SK-N-SH treated with all-trans-retinoic acid at 6 μM for 48 hours (cell line): ENCODE measurements around the gene VSTM4.

ENCODE experiments used
- ATAC-seq: fragments of 200-7000 bp; cut with Tn5 transposase; 3 replicates; pipeline ENCODE4 v1.9.1; 2020; ENCODE audit warnings: mild to moderate bottlenecking, moderate library complexity
- ARNTL ChIP-seq: fragments of 450-650 bp; formaldehyde crosslinking; IDR thresholded peaks from 2 replicates; pipeline ENCODE4 v1.5.0; 2020; ENCODE audit warnings: low read depth, mild to moderate bottlenecking, moderate library complexity, borderline replicate concordance
- CSRNP3 ChIP-seq: fragments of 250-450 bp; sonication (Bioruptor Pico); IDR thresholded peaks from 2 replicates; pipeline ENCODE4 v1.5.1; 2021; ENCODE audit warnings: mild to moderate bottlenecking, moderate library complexity
- ESRRG ChIP-seq: fragments of 250-450 bp; sonication (Bioruptor Pico); IDR thresholded peaks from 2 replicates; pipeline ENCODE4 v1.6.1; 2021; ENCODE audit warnings: mild to moderate bottlenecking
- GLIS3 ChIP-seq: fragments of 250-450 bp; sonication (Bioruptor Pico); IDR thresholded peaks from 2 replicates; pipeline ENCODE4 v1.5.0; 2020; ENCODE audit warnings: mild to moderate bottlenecking, moderate library complexity
- ISL1 ChIP-seq: fragments of 250-450 bp; sonication (Bioruptor Pico); IDR thresholded peaks from 2 replicates; pipeline ENCODE4 v2.1.2; 2022; ENCODE audit warnings: mild to moderate bottlenecking, moderate library complexity
- OSR1 ChIP-seq: fragments of 250-450 bp; sonication (Bioruptor Pico); IDR thresholded peaks from 2 replicates; pipeline ENCODE4 v1.8.0; 2022; ENCODE audit warnings: moderate library complexity, mild to moderate bottlenecking, inconsistent platforms
- PATZ1 ChIP-seq: fragments of 250-450 bp; sonication (Bioruptor Pico); IDR thresholded peaks from 2 replicates; pipeline ENCODE4 v1.8.0; 2020; ENCODE audit warnings: mild to moderate bottlenecking, moderate library complexity, borderline replicate concordance
- RARB ChIP-seq: fragments of 250-450 bp; sonication (Bioruptor Pico); IDR thresholded peaks from 2 replicates; pipeline ENCODE4 v1.8.0; 2021; ENCODE audit warnings: mild to moderate bottlenecking, moderate library complexity
- SNAI2 ChIP-seq: fragments of 250-450 bp; sonication (Bioruptor Pico); IDR thresholded peaks from 2 replicates; pipeline ENCODE4 v1.5.0; 2020; ENCODE audit warnings: mild to moderate bottlenecking, moderate library complexity
- TOX ChIP-seq: fragments of 250-450 bp; sonication (Bioruptor Pico); IDR thresholded peaks from 2 replicates; pipeline ENCODE4 v1.8.0; 2021; ENCODE audit warnings: mild to moderate bottlenecking, moderate library complexity, borderline replicate concordance
- ZC3H10 ChIP-seq: fragments of 250-450 bp; sonication (Bioruptor Pico); IDR thresholded peaks from 2 replicates; pipeline ENCODE4 v1.5.1; 2021; ENCODE audit warnings: mild to moderate bottlenecking, moderate library complexity
- ZFP3 ChIP-seq: fragments of 250-450 bp; sonication (Bioruptor Pico); IDR thresholded peaks from 2 replicates; pipeline ENCODE4 v1.5.0; 2020; ENCODE audit warnings: mild to moderate bottlenecking, moderate library complexity
- ZNF565 ChIP-seq: fragments of 450-650 bp; formaldehyde crosslinking; conservative IDR thresholded peaks from 2 replicates; pipeline ENCODE4 v1.5.0; 2020; ENCODE audit warnings: low read depth, mild to moderate bottlenecking, moderate library complexity
- ZNF70 ChIP-seq: fragments of 450-650 bp; formaldehyde crosslinking; IDR thresholded peaks from 2 replicates; pipeline ENCODE4 v1.5.0; 2020; ENCODE audit warnings: mild to moderate bottlenecking, moderate library complexity
- ZNF8 ChIP-seq: fragments of 450-650 bp; formaldehyde crosslinking; IDR thresholded peaks from 2 replicates; pipeline ENCODE4 v1.5.0; 2020; ENCODE audit warnings: mild to moderate bottlenecking, moderate library complexity
- TF ChIP-seq, protein P1 (sequence below): fragments of 250-450 bp; sonication (Bioruptor Pico); IDR thresholded peaks from 2 replicates; pipeline ENCODE4 v1.5.1; 2020; ENCODE audit warnings: low read depth, mild to moderate bottlenecking, moderate library complexity
- TF ChIP-seq, protein P2 (sequence below): fragments of 250-450 bp; sonication (Bioruptor Pico); IDR thresholded peaks from 2 replicates; pipeline ENCODE4 v1.5.0; 2020; ENCODE audit warnings: mild to moderate bottlenecking, moderate library complexity

VSTM4 gene

DNA sequence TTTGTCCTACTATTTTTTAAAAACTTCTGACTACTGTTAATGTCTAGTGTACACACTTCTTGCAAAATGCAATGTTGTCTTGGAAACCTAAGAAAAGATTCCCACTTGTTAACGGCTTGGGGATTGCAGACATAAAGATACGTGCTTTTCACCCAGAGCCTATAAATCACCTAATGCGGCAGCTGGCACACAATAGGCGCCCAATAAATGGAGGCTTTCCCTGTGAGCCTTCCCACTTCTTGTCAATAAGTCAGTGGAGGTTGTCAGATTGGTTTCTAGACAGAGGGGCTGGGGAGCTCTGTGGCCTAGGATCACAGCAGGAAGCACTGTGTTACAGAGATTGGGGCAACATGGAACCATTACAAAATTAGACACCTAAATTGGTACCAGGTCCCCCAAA lies 74.7 kb downstream of the VSTM4 start:
- no peak for ATAC-seq
- no peak for TF ChIP-seq ZFP3
- no peak for TF ChIP-seq ZNF8 (CRISPR knock-in tag)
- no peak for TF ChIP-seq CSRNP3 (CRISPR knock-in tag)
- no peak for TF ChIP-seq ZNF70
- TF ChIP-seq ESRRG (CRISPR knock-in tag) = no peak
- no peak for TF ChIP-seq ZNF565 (CRISPR knock-in tag)
- no peak for TF ChIP-seq ARNTL (CRISPR knock-in tag)
- TF ChIP-seq PATZ1 (CRISPR knock-in tag) = no peak
- no peak for TF ChIP-seq ZC3H10 (CRISPR knock-in tag)
- TF ChIP-seq OSR1 (CRISPR knock-in tag) = no peak
- TF ChIP-seq ISL1 (CRISPR knock-in tag) = no peak
- TF ChIP-seq SNAI2 (CRISPR knock-in tag) = no peak

DNA sequence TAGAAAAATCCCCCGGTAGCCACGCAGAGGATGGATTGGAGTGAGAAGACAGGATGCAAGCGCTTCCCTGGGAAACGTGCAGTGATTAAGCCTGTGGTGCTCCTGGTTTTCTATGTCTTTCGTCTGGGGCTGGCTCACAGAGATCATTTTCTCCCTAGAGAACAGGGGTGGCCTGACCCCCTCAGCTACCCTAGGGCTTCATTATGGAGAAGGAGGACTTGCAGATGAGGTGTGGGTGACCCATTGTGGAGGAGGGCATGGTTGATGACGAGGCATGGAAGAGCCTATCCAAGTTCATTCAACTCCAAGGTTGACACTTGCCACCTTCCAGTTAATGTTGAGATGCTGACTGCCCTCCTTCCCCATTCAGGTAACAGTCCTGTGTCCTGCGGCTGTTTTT lies 75.9 kb downstream of the VSTM4 start:
- no peak for TF ChIP-seq RARB (CRISPR knock-in tag)
- TF ChIP-seq, protein P1, sequence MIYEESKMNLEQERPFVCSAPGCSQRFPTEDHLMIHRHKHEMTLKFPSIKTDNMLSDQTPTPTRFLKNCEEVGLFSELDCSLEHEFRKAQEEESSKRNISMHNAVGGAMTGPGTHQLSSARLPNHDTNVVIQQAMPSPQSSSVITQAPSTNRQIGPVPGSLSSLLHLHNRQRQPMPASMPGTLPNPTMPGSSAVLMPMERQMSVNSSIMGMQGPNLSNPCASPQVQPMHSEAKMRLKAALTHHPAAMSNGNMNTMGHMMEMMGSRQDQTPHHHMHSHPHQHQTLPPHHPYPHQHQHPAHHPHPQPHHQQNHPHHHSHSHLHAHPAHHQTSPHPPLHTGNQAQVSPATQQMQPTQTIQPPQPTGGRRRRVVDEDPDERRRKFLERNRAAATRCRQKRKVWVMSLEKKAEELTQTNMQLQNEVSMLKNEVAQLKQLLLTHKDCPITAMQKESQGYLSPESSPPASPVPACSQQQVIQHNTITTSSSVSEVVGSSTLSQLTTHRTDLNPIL (CRISPR knock-in tag) = no peak
- no peak for TF ChIP-seq GLIS3
- TF ChIP-seq SNAI2 (CRISPR knock-in tag) = no peak
- no peak for ATAC-seq

DNA sequence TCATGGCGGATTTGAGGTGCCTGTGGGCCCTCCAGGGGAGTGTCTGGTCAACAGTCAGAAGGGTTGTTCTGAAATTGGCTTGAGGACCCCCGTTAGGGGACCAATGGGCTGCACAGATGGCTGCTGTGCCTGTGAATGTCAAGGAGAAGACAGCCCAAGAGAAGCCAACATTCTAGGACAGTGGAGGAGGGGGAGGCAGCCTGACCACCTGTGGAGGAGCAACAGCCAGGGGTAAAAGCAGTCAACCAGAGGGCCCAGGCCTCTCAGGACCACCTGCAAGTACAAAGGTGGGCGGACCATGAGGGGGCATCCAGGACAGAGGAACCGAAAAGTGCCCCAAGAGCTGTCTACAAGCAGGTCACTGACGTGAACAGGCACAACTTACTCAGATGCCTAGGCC lies 76.6 kb downstream of the VSTM4 start:
- ATAC-seq = no peak
- TF ChIP-seq ZNF70 (no peak), TOX (CRISPR knock-in tag) (no peak), ISL1 (CRISPR knock-in tag) (no peak), RARB (CRISPR knock-in tag) (no peak), ZC3H10 (CRISPR knock-in tag) (no peak), ARNTL (CRISPR knock-in tag) (no peak), CSRNP3 (CRISPR knock-in tag) (no peak)
- TF ChIP-seq, protein P2, sequence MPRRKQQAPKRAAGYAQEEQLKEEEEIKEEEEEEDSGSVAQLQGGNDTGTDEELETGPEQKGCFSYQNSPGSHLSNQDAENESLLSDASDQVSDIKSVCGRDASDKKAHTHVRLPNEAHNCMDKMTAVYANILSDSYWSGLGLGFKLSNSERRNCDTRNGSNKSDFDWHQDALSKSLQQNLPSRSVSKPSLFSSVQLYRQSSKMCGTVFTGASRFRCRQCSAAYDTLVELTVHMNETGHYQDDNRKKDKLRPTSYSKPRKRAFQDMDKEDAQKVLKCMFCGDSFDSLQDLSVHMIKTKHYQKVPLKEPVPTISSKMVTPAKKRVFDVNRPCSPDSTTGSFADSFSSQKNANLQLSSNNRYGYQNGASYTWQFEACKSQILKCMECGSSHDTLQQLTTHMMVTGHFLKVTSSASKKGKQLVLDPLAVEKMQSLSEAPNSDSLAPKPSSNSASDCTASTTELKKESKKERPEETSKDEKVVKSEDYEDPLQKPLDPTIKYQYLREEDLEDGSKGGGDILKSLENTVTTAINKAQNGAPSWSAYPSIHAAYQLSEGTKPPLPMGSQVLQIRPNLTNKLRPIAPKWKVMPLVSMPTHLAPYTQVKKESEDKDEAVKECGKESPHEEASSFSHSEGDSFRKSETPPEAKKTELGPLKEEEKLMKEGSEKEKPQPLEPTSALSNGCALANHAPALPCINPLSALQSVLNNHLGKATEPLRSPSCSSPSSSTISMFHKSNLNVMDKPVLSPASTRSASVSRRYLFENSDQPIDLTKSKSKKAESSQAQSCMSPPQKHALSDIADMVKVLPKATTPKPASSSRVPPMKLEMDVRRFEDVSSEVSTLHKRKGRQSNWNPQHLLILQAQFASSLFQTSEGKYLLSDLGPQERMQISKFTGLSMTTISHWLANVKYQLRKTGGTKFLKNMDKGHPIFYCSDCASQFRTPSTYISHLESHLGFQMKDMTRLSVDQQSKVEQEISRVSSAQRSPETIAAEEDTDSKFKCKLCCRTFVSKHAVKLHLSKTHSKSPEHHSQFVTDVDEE (CRISPR knock-in tag) = no peak

DNA sequence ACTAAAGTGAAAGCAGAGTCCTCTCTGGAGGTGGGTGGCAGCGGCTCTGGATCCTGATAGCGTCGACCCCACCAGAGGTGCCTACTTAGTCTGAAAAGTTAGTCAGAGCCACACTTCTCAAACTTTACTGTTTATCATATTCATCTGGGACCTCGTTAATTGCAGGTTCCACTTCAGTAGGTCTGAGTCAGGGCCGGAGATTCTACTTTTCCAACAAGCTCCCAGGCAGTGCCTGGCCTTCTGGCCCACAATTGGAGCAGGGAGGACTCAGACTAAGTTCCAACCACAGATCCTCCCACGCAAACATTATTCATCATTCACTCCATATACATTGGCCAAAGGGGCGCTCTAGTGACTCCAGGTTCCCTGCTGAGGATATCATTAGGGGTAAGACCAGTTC lies 78.1 kb downstream of the VSTM4 start:
- no peak for ATAC-seq

More for the DNA sequence above, 78.1 kb downstream of the VSTM4 start:
- no peak for TF ChIP-seq CSRNP3 (CRISPR knock-in tag)
- TF ChIP-seq ARNTL (CRISPR knock-in tag) = no peak
- TF ChIP-seq RARB (CRISPR knock-in tag) = no peak
- TF ChIP-seq OSR1 (CRISPR knock-in tag) = no peak
- no peak for TF ChIP-seq PATZ1 (CRISPR knock-in tag)
